PC-9 (cell line): Measurements from ENCODE around the gene PKP2. TPM values are rescaled to one million over a fixed set of nuclear protein-coding genes. Genes with fewer than 3 reads are reported as not detected.

ENCODE experiments used
- BruUV-seq: library from RNA; stranded (reverse); fragments of 400-500 nt; replicated peaks from 2 replicates; lab custom pipeline; 2021; lab: Mats Ljungman, UMichigan
- CTCF ChIA-PET: fragments of 300-600 bp; sonication (Branson Sonifier 250); formaldehyde crosslinking; loops from one replicate; lab custom pipeline; 2022; ENCODE audit warnings: antibody characterized with exemption; lab: Charles Lee
- POLR2A ChIA-PET: fragments of 300-600 bp; sonication (Branson Sonifier 250); formaldehyde crosslinking; loops from one replicate; lab custom pipeline; 2022; ENCODE audit warnings: antibody characterized with exemption; ENCODE audit not compliant: unreplicated experiment; lab: Charles Lee
- DNase-seq, 2 experiments: peaks; one replicate each; pipeline versions ENCODE4 v3.0.0 to v3.0.0-alpha.2; 2015 to 2022; ENCODE audit warnings: mixed read lengths in 1 of 2
- H2AFZ ChIP-seq: fragments of 200-600 bp; sonication (generic); 2 replicates; pipeline ENCODE4 v1.8.1; 2017; ENCODE audit warnings: antibody characterized with exemption
- H3F3A ChIP-seq: fragments of 200-600 bp; sonication (generic); 2 replicates; pipeline ENCODE4 v1.8.1; 2017; ENCODE audit warnings: antibody characterized with exemption, mild to moderate bottlenecking, low read depth; ENCODE audit not compliant: insufficient read depth
- H3K27ac ChIP-seq: fragments of 200-600 bp; sonication (generic); 2 replicates; pipeline ENCODE4 v1.6.1; 2016; ENCODE audit warnings: mixed run types
- H3K27me3 ChIP-seq: fragments of 200-600 bp; sonication (generic); 2 replicates; pipeline ENCODE4 v1.6.1; 2016; ENCODE audit warnings: low read depth, mixed run types; ENCODE audit not compliant: insufficient read depth
- H3K36me3 ChIP-seq: fragments of 200-600 bp; sonication (generic); 2 replicates; pipeline ENCODE4 v1.6.1; 2016; ENCODE audit warnings: low read depth, mixed run types
- H3K4me1 ChIP-seq: fragments of 200-600 bp; sonication (generic); replicated peaks from 2 replicates; pipeline ENCODE4 v1.6.1; 2016; ENCODE audit warnings: mixed run types; ENCODE audit not compliant: insufficient read depth
- H3K4me2 ChIP-seq: fragments of 200-600 bp; sonication (generic); 2 replicates; pipeline ENCODE4 v1.6.1; 2017; ENCODE audit warnings: mixed run types
- H3K4me3 ChIP-seq: fragments of 200-600 bp; sonication (generic); 2 replicates; pipeline ENCODE4 v1.6.1; 2016; ENCODE audit warnings: mixed run types
- H3K79me2 ChIP-seq: fragments of 200-600 bp; sonication (generic); 2 replicates; pipeline ENCODE4 v1.6.1; 2017; ENCODE audit warnings: low read depth, mixed run types
- H3K9me2 ChIP-seq: fragments of 200-600 bp; sonication (generic); 2 replicates; pipeline ENCODE4 v1.8.1; 2017; ENCODE audit warnings: mild to moderate bottlenecking; ENCODE audit not compliant: insufficient read depth
- H3K9me3 ChIP-seq: fragments of 200-600 bp; sonication (generic); 2 replicates; pipeline ENCODE4 v1.8.1; 2016; ENCODE audit warnings: low read depth; ENCODE audit not compliant: insufficient read depth
- H4K20me1 ChIP-seq: fragments of 200-600 bp; sonication (generic); 2 replicates; pipeline ENCODE4 v1.8.1; 2017; ENCODE audit not compliant: insufficient read depth
- EZH2 ChIP-seq: fragments of 200-600 bp; sonication (generic); IDR thresholded peaks from 2 replicates; pipeline ENCODE4 v1.8.0; 2017; ENCODE audit warnings: antibody characterized with exemption, low read depth
- intact Hi-C: fragments of 100-400 bp; cut with micrococcal nuclease; formaldehyde crosslinking; loops from one replicate; pipeline ENCODE4 v1.10.0; 2022; ENCODE audit not compliant: unreplicated experiment
- total RNA-seq: library from RNA; stranded (reverse); gene quantifications from 2 replicates; pipeline ENCODE4 v1.2.3, GENCODE V29; 2021
- TF ChIP-seq, protein P1 (sequence below): fragments of 200-600 bp; sonication (generic); conservative IDR thresholded peaks from 2 replicates; pipeline ENCODE4 v1.6.1; 2017; ENCODE audit warnings: mixed run types, antibody characterized with exemption, mild to moderate bottlenecking, moderate library complexity

The PKP2 gene
- total RNA-seq, 1 experiment from 2014 or later, result 88.1 TPM

DNA sequence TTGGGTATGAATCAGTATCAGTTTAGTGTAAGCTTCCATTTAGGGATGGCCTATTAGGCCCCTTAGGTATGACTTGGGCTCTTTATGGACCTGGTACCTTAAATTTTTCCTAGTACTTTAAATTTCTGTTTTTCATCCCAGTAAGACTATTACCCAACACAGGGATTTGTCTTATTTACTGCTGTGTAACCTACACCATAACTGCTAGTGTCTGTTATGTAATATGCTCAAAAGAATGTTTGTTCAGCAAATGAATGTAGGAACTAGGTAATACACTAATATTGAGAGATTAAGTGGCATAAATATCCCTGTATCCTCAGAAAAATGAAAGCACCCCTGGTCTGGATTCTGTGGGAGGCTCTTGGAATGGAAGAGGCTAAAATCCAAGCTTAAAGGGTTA is 77.2 kb downstream of the PKP2 start:
- H3K36me3 ChIP-seq, result peaks cover 6% of the 10 kb centered on the region; the same call in 1 of the 2 replicates
- no peak overlapping the region for H2AFZ ChIP-seq
- no peaks in the 10 kb centered on the region for H3K9me3 ChIP-seq
- intact Hi-C loops, result no loop called here
- no peaks in the 10 kb centered on the region for H3K9me2 ChIP-seq
- H3K27me3 ChIP-seq, result no peaks in the 10 kb centered on the region
- H3K4me3 ChIP-seq, result no peak overlapping the region
- TF ChIP-seq, protein P1, sequence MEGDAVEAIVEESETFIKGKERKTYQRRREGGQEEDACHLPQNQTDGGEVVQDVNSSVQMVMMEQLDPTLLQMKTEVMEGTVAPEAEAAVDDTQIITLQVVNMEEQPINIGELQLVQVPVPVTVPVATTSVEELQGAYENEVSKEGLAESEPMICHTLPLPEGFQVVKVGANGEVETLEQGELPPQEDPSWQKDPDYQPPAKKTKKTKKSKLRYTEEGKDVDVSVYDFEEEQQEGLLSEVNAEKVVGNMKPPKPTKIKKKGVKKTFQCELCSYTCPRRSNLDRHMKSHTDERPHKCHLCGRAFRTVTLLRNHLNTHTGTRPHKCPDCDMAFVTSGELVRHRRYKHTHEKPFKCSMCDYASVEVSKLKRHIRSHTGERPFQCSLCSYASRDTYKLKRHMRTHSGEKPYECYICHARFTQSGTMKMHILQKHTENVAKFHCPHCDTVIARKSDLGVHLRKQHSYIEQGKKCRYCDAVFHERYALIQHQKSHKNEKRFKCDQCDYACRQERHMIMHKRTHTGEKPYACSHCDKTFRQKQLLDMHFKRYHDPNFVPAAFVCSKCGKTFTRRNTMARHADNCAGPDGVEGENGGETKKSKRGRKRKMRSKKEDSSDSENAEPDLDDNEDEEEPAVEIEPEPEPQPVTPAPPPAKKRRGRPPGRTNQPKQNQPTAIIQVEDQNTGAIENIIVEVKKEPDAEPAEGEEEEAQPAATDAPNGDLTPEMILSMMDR, result no peak
- no peak for TF ChIP-seq EZH2
- no peak overlapping the region for H3K4me2 ChIP-seq
- POLR2A ChIA-PET, result interaction anchor here (0.6 kb wide), 1 partner anchor 64 kb away, joined by 3 read pairs; no protein-coding TSS in a partner anchor
- BruUV-seq, result no TSS peak
- H3K27ac ChIP-seq, result no peak overlapping the region
- no peaks in the 10 kb centered on the region for H3K79me2 ChIP-seq
- no peaks in the 10 kb centered on the region for H3K4me1 ChIP-seq
- H4K20me1 ChIP-seq, result no peaks in the 10 kb centered on the region
- DNase-seq, result no peak
- CTCF ChIA-PET, result no interaction called here
- H3F3A ChIP-seq, result 0 out of 2 replicates have a peak, but pooled peaks cover 5% of the 10 kb centered on the region

DNA sequence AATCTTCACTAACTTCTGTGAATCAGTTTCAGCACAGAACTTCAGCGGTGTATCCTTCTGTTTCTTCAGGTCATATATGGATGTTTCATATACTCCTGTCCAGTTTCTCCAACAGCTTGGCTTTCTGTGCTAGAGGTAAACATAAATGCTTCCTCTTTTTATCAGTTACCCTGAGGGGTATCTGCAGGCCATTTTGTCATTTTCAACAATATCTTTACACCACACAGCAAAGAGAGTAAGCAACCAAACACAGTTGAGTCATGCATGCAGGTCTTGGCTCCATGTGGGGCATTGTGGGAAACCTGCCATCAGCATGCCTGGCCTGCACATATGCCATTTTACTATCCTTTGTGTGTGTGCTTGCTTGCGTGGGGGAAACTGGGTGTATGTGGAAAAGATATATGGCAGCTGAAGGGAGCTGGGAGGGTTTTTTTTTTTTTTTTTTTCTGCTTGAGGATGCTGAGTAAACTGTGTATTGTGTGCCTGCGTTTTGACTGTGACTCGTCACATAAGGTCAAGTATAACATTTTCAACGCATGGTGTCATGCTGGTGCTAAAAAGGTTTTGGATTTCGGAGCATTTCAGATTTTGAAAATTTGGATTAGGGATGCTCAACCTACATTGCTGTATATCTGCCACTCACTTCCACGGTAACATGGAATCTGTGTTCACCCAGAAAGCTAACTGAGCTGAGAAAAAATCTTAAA is 84.7 kb downstream of the PKP2 start:
- H4K20me1 ChIP-seq, result no peaks in the 10 kb centered on the region
- no peak overlapping the region for H2AFZ ChIP-seq
- H3K9me3 ChIP-seq, result peaks cover 5% of the 10 kb centered on the region; the same call in 1 of the 2 replicates
- intact Hi-C loops, result no loop called here
- H3K79me2 ChIP-seq, result no peaks in the 10 kb centered on the region
- CTCF ChIA-PET, result no interaction called here
- no peaks in the 10 kb centered on the region for H3F3A ChIP-seq
- DNase-seq, result peak in 1 of 2 experiments; percentile 18
- no peaks in the 10 kb centered on the region for H3K4me1 ChIP-seq
- H3K36me3 ChIP-seq, result no peaks in the 10 kb centered on the region
- H3K27me3 ChIP-seq, result no peaks in the 10 kb centered on the region
- no peak overlapping the region for H3K4me3 ChIP-seq
- POLR2A ChIA-PET, result interaction anchor here (0.6 kb wide), 1 partner anchor 33 kb away, joined by 11 read pairs; no protein-coding TSS in a partner anchor
- H3K9me2 ChIP-seq, result no peaks in the 10 kb centered on the region
- no peak overlapping the region for H3K4me2 ChIP-seq
- H3K27ac ChIP-seq, result no peak overlapping the region
- no peak for TF ChIP-seq EZH2
- TF ChIP-seq, protein P1, result no peak
- BruUV-seq, result no TSS peak

DNA sequence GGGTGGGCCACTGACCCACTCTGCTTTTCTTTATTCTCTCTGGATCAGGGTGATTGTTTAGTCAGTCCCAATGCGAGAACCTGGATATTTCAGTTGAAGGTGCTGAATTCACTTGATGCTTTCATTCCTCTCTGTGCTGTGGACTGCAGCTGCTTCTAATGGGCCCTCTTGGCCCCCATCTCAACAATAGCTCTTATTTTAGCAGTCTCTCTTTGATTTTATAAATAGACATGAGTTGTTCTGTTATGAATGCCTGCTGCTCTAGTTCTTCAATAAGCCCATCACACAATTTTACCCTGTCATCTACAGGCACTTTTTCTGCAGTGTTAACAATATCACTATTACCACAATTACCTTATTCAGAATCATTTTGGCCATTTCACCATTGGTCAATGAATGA is 86.7 kb downstream of the PKP2 start:
- H3K9me3 ChIP-seq, result peaks cover 5% of the 10 kb centered on the region; the same call in 1 of the 2 replicates
- no peaks in the 10 kb centered on the region for H3K9me2 ChIP-seq
- POLR2A ChIA-PET, result no interaction called here
- no peak overlapping the region for H3K4me3 ChIP-seq
- H3K4me1 ChIP-seq, result no peaks in the 10 kb centered on the region
- TF ChIP-seq, protein P1, result no peak
- no peak for TF ChIP-seq EZH2
- intact Hi-C loops, result no loop called here
- DNase-seq, result no peak
- H3K4me2 ChIP-seq, result no peak overlapping the region
- H3K27ac ChIP-seq, result no peak overlapping the region
- H3K79me2 ChIP-seq, result no peaks in the 10 kb centered on the region
- BruUV-seq, result no TSS peak
- H3F3A ChIP-seq, result no peaks in the 10 kb centered on the region
- H3K27me3 ChIP-seq, result no peaks in the 10 kb centered on the region
- H3K36me3 ChIP-seq, result no peaks in the 10 kb centered on the region
- CTCF ChIA-PET, result no interaction called here
- no peaks in the 10 kb centered on the region for H4K20me1 ChIP-seq
- H2AFZ ChIP-seq, result no peak overlapping the region
